SH-SY5Y (cell line): ENCODE measurements around the gene LONP1.

Experiments used
- GATA2 ChIP-seq: IDR thresholded peaks from 2 replicates; pipeline ENCODE4 v1.6.1; 2011; ENCODE audit warnings: mild to moderate bottlenecking, low read depth, low read length
- GATA3 ChIP-seq: IDR thresholded peaks from 2 replicates; pipeline ENCODE4 v1.6.1; 2011; ENCODE audit warnings: low read depth, mild to moderate bottlenecking, low read length, moderate library complexity

DNA sequence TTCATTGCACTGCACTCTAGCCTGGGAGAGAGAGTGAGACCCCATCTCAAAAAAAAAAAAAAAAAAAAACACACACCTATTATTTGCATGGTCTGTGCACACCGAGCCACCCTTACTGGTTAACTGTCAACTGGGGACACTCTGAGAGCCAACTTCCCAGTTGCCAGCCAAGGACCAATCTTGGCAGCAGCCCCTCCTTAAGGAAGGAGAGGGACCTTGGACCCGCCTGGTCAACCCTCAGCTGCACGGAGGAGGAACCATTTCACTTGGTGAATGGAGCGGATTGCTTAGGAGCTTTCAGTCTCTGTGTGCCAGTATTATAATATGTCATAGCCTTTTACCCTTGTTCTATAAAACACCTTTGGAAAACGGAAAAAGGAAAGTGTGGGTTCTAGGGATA, 64.5 kb downstream of the LONP1 start:
- TF ChIP-seq GATA3 (no peak), GATA2 (no peak)
